ENCODE data around the gene CACNA1G. TPM values are rescaled to one million over a fixed set of nuclear protein-coding genes. Genes with fewer than 3 reads are reported as not detected.

Gene CACNA1G
- total RNA-seq, 2 donors from 2014 or later = 3.4 to 6.6 TPM

GRCh38 chr17:50667259-50668024 lies 106.9 kb downstream of the CACNA1G start:
- TF ChIP-seq CTCF (IDR thresholded peaks at IDR 0.05) (no peak), POLR2A (IDR thresholded peaks at IDR 0.05) (no peak), POLR2AphosphoS5 (IDR thresholded peaks at IDR 0.05) (no peak)
- no peaks in the 10 kb centered on the region for H3K4me1 ChIP-seq (replicated peaks)
- H3K9me3 ChIP-seq = no peaks in the 10 kb centered on the region
- H3K36me3 ChIP-seq = no peaks in the 10 kb centered on the region
- DNase-seq (ENCODE audit: low spot score) = no peak
- H3K27me3 ChIP-seq (replicated peaks; ENCODE audit: insufficient read depth) = no peaks in the 10 kb centered on the region
- H3K27ac ChIP-seq = no peak overlapping the region
- H3K4me3 ChIP-seq = no peak overlapping the region
- 94% methylated on average over 14 of the region's 14 CpGs for WGBS
- intact Hi-C loops (cut with DNase I) = no loop called here

DNA sequence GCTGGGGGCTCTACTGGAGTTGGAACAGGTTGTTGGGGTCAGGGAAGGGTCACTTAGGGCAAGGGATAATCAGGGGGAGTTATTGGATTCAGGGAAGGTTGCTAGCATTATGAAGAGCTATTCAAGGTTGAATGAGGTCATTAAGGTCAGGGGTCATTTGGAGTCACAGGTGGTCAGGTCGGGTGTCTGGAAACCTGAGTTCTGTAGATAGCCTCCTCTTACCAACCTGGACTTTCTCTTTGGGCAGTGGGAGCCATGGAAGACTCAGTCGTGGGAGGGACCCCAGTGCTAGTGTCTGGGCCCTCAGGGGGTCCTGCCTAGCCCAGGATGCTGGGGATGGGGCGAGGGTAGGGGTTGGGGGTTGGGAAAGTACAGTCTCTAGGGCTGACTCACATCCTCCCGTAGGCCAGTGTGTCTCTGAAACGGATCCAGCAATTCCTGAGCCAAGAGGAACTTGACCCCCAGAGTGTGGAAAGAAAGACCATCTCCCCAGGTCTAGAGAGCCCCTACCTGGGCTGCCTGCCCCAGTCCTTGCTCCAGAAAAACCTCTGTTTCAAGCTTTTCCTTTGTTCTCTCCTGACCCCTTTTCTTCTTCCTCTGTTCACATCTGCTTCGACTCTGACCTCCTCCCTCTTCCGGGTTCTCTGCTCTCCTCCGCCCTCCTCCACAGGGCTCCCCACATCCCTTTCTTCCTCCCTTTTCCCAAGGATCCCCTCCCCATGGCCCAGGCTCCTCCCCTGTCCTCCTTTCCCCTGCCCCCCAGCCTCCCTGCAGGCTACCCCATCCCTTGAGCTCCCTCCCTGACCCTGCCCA lies 107.7 kb downstream of the CACNA1G start:
- no peak overlapping the region for H3K4me3 ChIP-seq
- no peaks in the 10 kb centered on the region for H3K9me3 ChIP-seq
- no peak overlapping the region for H3K27ac ChIP-seq
- no peak for DNase-seq (ENCODE audit: low spot score)
- H3K4me1 ChIP-seq (replicated peaks) = no peaks in the 10 kb centered on the region
- intact Hi-C loops (cut with DNase I) = no loop called here
- H3K36me3 ChIP-seq = no peaks in the 10 kb centered on the region
- no peaks in the 10 kb centered on the region for H3K27me3 ChIP-seq (replicated peaks; ENCODE audit: insufficient read depth)
- TF ChIP-seq POLR2A (IDR thresholded peaks at IDR 0.05) = no peak
- no peak for TF ChIP-seq CTCF (IDR thresholded peaks at IDR 0.05)
- TF ChIP-seq POLR2AphosphoS5 (IDR thresholded peaks at IDR 0.05) = no peak
- WGBS = 66% methylated on average over 8 of the region's 8 CpGs

GRCh38 chr17:50668838-50669581 lies 108.5 kb downstream of the CACNA1G start:
- Histone ChIP-seq H3K4me3 (no peak overlapping the region), H3K27ac (no peak overlapping the region), H3K27me3 (replicated peaks; ENCODE audit: insufficient read depth) (no peaks in the 10 kb centered on the region), H3K4me1 (replicated peaks) (no peaks in the 10 kb centered on the region), H3K9me3 (no peaks in the 10 kb centered on the region), H3K36me3 (no peaks in the 10 kb centered on the region)
- intact Hi-C loops (cut with DNase I) = no loop called here
- TF ChIP-seq POLR2A (IDR thresholded peaks at IDR 0.05) = no peak
- no peak for TF ChIP-seq CTCF (IDR thresholded peaks at IDR 0.05)
- TF ChIP-seq POLR2AphosphoS5 (IDR thresholded peaks at IDR 0.05) = no peak
- no peak for DNase-seq (ENCODE audit: low spot score)
- WGBS = 80% methylated on average over 9 of the region's 9 CpGs

DNA sequence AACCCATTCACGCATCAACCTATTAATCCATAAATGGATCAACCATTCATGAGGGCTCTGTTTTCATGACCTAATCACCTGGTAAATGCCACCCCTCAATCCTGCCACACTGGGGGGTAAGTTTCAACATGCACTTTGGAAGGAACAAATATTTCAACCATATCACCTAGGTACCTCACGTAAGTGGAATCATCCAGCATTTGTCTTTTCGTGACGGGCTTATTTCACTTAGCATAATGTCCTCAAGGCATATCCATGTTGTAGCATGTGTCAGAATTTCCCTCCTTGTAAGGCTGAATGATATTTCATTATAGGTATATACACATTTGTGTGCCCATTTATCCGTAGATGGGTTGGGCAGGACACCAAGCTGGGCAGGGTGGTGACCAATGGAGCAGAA lies 111.6 kb downstream of the CACNA1G start:
- Histone ChIP-seq H3K4me1 (replicated peaks) (no peaks in the 10 kb centered on the region), H3K36me3 (no peaks in the 10 kb centered on the region), H3K27me3 (replicated peaks; ENCODE audit: insufficient read depth) (no peaks in the 10 kb centered on the region), H3K4me3 (no peak overlapping the region), H3K27ac (no peak overlapping the region), H3K9me3 (no peaks in the 10 kb centered on the region)
- DNase-seq (ENCODE audit: low spot score) = no peak
- WGBS = 97% methylated on average over 5 of the region's 5 CpGs
- intact Hi-C loops (cut with DNase I) = no loop called here
- no peak for TF ChIP-seq POLR2AphosphoS5 (IDR thresholded peaks at IDR 0.05)

Measured in prostate gland (tissue), 2 donors.